Measurements from ENCODE around the gene CCDC57.

The CCDC57 gene

DNA sequence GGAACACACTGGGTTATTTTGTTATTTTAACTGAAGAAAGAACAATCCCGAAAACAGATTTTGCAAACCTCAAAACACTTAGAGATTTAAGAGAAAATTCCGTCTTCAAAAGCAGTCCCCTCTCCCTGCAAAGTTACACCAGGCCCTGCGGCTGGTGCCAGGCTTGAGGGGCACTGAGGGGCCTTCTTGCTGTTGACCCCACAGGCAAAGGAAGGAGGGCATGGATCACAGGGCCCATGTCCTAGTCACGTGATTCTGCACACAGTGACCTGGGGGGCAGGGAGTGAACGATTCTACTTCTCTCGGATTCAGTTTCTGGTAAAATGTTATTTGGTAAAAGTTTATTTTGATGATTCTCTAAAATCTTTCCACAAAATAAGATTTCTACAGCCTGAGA is 59.3 kb downstream of the CCDC57 start:
- H3K79me1 ChIP-seq (ENCODE audit: low read length): no peaks in the 10 kb centered on the region
- H2BK5ac ChIP-seq (ENCODE audit: low read length): no peak overlapping the region
- no peak for DNase-seq
- no peaks in the 10 kb centered on the region for H3K79me2 ChIP-seq (ENCODE audit: control insufficient read depth, insufficient read depth, low read length)
- H3K9ac ChIP-seq (ENCODE audit: low read length): no peak overlapping the region
- no peak overlapping the region for H2BK15ac ChIP-seq (replicated peaks; ENCODE audit: low read depth)
- WGBS (ENCODE audit: extremely low coverage, insufficient coverage, low lambda C conversion rate): no CpG with 5 or more reads among the region's 6 CpGs
- no peaks in the 10 kb centered on the region for H3K4me1 ChIP-seq (ENCODE audit: control insufficient read depth, low read depth, low read length)
- H3K4me2 ChIP-seq (ENCODE audit: low read length): no peak overlapping the region
- no peak overlapping the region for H2AK5ac ChIP-seq (ENCODE audit: low read length)
- no peak overlapping the region for H3K27ac ChIP-seq (ENCODE audit: low read depth, low read length)
- H3K18ac ChIP-seq (ENCODE audit: low read length): no peak overlapping the region
- no peaks in the 10 kb centered on the region for H3K27me3 ChIP-seq (ENCODE audit: insufficient read depth, low read length, poor library complexity)
- H3K4me3 ChIP-seq (ENCODE audit: low read length): no peak overlapping the region
- H4K8ac ChIP-seq (ENCODE audit: low read depth, low read length): no peak overlapping the region
- no peak overlapping the region for H3K4ac ChIP-seq (ENCODE audit: low read depth, low read length)
- no peak overlapping the region for H3K56ac ChIP-seq (ENCODE audit: low read length)
- no peak overlapping the region for H3K23ac ChIP-seq (ENCODE audit: low read length)
- no peaks in the 10 kb centered on the region for H3K36me3 ChIP-seq (ENCODE audit: control insufficient read depth, insufficient read depth, low read length)
- no peak overlapping the region for H4K5ac ChIP-seq (ENCODE audit: low read length)
- no peak overlapping the region for H2BK120ac ChIP-seq (ENCODE audit: low read depth, low read length)

DNA sequence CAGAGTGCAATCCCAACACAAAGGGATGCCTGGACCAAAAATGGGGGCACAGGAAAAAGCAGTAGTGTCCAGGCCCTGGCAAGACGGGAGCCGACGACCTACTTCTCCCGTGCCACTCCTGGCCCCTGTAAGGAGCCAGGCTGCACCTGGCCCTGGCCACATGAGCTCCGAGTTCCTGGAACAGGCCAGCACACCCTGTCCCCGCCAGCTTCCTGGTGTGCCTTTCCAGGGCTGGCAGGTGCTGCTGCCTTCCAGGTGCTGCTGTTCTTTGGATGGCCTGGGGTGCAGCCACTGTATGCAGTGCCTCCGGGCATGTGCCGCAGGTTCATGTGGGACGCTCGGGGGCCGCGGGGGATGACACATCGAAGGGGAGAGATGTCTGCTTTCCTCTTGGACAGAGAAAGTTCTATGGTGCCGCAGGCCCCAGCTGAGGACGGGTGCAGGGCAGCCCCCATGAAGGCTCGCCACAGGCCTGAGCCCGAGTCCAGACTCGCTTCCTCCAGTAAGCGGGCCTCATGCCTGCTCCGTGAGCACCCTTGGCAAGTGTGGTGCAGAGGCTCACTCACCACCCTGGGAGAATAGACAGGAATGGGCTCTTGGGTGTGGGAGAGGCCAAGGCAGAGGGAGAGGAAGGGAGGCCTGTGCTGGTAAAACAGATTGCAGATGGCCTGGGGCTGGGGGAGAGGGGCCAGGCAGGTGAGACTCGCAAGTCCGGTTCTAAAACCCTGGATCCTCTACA is 59.9 kb downstream of the CCDC57 start:
- Histone ChIP-seq H3K36me3 (ENCODE audit: control insufficient read depth, insufficient read depth, low read length) (no peaks in the 10 kb centered on the region), H3K23ac (ENCODE audit: low read length) (no peak overlapping the region), H2BK15ac (replicated peaks; ENCODE audit: low read depth) (no peak overlapping the region), H3K4me2 (ENCODE audit: low read length) (no peak overlapping the region), H3K79me1 (ENCODE audit: low read length) (no peaks in the 10 kb centered on the region), H3K4me3 (ENCODE audit: low read length) (no peak overlapping the region), H3K4me1 (ENCODE audit: control insufficient read depth, low read depth, low read length) (no peaks in the 10 kb centered on the region), H3K79me2 (ENCODE audit: control insufficient read depth, insufficient read depth, low read length) (no peaks in the 10 kb centered on the region), H3K56ac (ENCODE audit: low read length) (no peak overlapping the region), H3K27ac (ENCODE audit: low read depth, low read length) (no peak overlapping the region), H2AK5ac (ENCODE audit: low read length) (no peak overlapping the region), H3K4ac (ENCODE audit: low read depth, low read length) (no peak overlapping the region), H3K27me3 (ENCODE audit: insufficient read depth, low read length, poor library complexity) (no peaks in the 10 kb centered on the region), H3K18ac (ENCODE audit: low read length) (no peak overlapping the region), H3K9ac (ENCODE audit: low read length) (no peak overlapping the region), H2BK120ac (ENCODE audit: low read depth, low read length) (no peak overlapping the region), H2BK5ac (ENCODE audit: low read length) (no peak overlapping the region), H4K8ac (ENCODE audit: low read depth, low read length) (no peak overlapping the region), H4K5ac (ENCODE audit: low read length) (no peak overlapping the region)
- WGBS (ENCODE audit: extremely low coverage, insufficient coverage, low lambda C conversion rate): no CpG with 5 or more reads among the region's 22 CpGs
- no peak for DNase-seq

DNA sequence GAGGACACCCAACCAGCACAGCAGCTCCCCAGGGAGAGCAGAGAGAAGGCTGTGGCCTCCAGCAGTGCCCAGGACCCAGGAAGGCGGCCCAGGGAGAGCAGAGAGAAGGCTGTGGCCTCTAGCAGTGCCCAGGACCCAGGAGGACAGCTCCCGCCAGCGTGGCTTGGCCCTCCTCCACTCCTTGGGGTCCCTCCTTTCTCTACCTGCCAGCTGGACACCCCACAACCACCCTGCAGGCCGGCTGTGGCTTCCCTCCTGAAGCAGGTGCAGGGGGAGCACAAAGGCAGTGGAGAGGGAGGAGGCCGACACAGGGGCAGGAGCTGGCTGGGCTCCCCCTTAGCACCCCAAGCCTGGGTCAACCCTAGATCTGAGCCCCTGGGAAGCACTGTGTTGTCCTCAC is 60.5 kb downstream of the CCDC57 start:
- no peak overlapping the region for H4K5ac ChIP-seq (ENCODE audit: low read length)
- no peaks in the 10 kb centered on the region for H3K27me3 ChIP-seq (ENCODE audit: insufficient read depth, low read length, poor library complexity)
- no peak overlapping the region for H3K4me3 ChIP-seq (ENCODE audit: low read length)
- no CpG with 5 or more reads among the region's 5 CpGs for whole genome bisulfite sequencing (ENCODE audit: extremely low coverage, insufficient coverage, low lambda C conversion rate)
- H2AK5ac ChIP-seq (ENCODE audit: low read length): no peak overlapping the region
- H3K79me1 ChIP-seq (ENCODE audit: low read length): no peaks in the 10 kb centered on the region
- no peak overlapping the region for H3K23ac ChIP-seq (ENCODE audit: low read length)
- no peak overlapping the region for H4K8ac ChIP-seq (ENCODE audit: low read depth, low read length)
- no peaks in the 10 kb centered on the region for H3K4me1 ChIP-seq (ENCODE audit: control insufficient read depth, low read depth, low read length)
- H2BK5ac ChIP-seq (ENCODE audit: low read length): no peak overlapping the region
- H3K4me2 ChIP-seq (ENCODE audit: low read length): no peak overlapping the region
- no peaks in the 10 kb centered on the region for H3K36me3 ChIP-seq (ENCODE audit: control insufficient read depth, insufficient read depth, low read length)
- no peak overlapping the region for H3K9ac ChIP-seq (ENCODE audit: low read length)
- no peak overlapping the region for H2BK15ac ChIP-seq (replicated peaks; ENCODE audit: low read depth)
- H3K56ac ChIP-seq (ENCODE audit: low read length): no peak overlapping the region
- H2BK120ac ChIP-seq (ENCODE audit: low read depth, low read length): no peak overlapping the region
- H3K79me2 ChIP-seq (ENCODE audit: control insufficient read depth, insufficient read depth, low read length): no peaks in the 10 kb centered on the region
- no peak overlapping the region for H3K27ac ChIP-seq (ENCODE audit: low read depth, low read length)
- no peak for DNase-seq
- no peak overlapping the region for H3K4ac ChIP-seq (ENCODE audit: low read depth, low read length)
- no peak overlapping the region for H3K18ac ChIP-seq (ENCODE audit: low read length)

DNA sequence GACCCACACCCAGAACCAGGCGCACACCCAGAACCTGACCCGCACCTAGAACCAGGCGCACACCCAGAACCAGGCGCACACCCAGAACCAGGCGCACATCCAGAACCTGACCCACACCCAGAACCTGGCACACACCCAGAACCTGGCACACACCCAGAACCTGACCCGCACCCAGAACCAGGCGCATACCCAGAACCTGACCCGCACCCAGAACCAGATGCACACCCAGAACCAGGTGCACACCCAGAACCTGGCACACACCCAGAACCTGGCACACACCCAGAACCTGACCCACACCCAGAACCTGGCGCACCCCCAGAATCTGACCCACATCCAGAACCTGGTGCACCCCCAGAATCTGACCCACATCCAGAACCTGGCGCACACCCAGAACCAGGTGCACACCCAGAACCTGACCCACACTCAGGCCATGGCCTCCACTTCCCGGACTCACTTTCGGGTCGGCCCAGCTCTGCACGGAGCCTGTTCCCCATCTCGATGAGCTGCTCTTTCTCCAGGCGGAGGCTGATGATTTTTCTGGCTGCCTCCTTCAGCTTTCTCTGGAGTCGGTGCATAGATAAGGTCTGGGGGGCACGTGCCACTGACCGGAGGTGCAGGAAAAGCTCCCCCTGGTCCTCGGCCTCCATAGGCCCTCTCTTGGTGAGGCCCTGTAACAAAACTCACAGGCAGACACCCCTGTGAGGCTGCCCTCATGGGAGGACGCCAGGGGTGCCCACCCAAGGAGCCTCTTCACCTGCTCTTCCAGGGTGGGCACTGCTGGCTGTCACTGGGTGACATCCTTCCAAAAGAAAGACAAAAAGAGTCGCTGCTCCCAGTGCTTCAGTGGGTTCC is 61.3 kb downstream of the CCDC57 start:
- H2AK5ac ChIP-seq (ENCODE audit: low read length): no peak overlapping the region
- no peak overlapping the region for H2BK15ac ChIP-seq (replicated peaks; ENCODE audit: low read depth)
- H2BK5ac ChIP-seq (ENCODE audit: low read length): no peak overlapping the region
- H3K27me3 ChIP-seq (ENCODE audit: insufficient read depth, low read length, poor library complexity): no peaks in the 10 kb centered on the region
- no peak overlapping the region for H4K8ac ChIP-seq (ENCODE audit: low read depth, low read length)
- no peak overlapping the region for H3K23ac ChIP-seq (ENCODE audit: low read length)
- H3K4me3 ChIP-seq (ENCODE audit: low read length): no peak overlapping the region
- H3K56ac ChIP-seq (ENCODE audit: low read length): no peak overlapping the region
- H3K79me1 ChIP-seq (ENCODE audit: low read length): no peaks in the 10 kb centered on the region
- no peak overlapping the region for H3K9ac ChIP-seq (ENCODE audit: low read length)
- no peak overlapping the region for H4K5ac ChIP-seq (ENCODE audit: low read length)
- no peak overlapping the region for H2BK120ac ChIP-seq (ENCODE audit: low read depth, low read length)
- no peaks in the 10 kb centered on the region for H3K36me3 ChIP-seq (ENCODE audit: control insufficient read depth, insufficient read depth, low read length)
- H3K79me2 ChIP-seq (ENCODE audit: control insufficient read depth, insufficient read depth, low read length): no peaks in the 10 kb centered on the region
- H3K4me2 ChIP-seq (ENCODE audit: low read length): no peak overlapping the region
- H3K4ac ChIP-seq (ENCODE audit: low read depth, low read length): no peak overlapping the region
- H3K27ac ChIP-seq (ENCODE audit: low read depth, low read length): no peak overlapping the region
- no peaks in the 10 kb centered on the region for H3K4me1 ChIP-seq (ENCODE audit: control insufficient read depth, low read depth, low read length)
- DNase-seq: no peak
- H3K18ac ChIP-seq (ENCODE audit: low read length): no peak overlapping the region
- no CpG with 5 or more reads among the region's 22 CpGs for WGBS (ENCODE audit: extremely low coverage, insufficient coverage, low lambda C conversion rate)

DNA sequence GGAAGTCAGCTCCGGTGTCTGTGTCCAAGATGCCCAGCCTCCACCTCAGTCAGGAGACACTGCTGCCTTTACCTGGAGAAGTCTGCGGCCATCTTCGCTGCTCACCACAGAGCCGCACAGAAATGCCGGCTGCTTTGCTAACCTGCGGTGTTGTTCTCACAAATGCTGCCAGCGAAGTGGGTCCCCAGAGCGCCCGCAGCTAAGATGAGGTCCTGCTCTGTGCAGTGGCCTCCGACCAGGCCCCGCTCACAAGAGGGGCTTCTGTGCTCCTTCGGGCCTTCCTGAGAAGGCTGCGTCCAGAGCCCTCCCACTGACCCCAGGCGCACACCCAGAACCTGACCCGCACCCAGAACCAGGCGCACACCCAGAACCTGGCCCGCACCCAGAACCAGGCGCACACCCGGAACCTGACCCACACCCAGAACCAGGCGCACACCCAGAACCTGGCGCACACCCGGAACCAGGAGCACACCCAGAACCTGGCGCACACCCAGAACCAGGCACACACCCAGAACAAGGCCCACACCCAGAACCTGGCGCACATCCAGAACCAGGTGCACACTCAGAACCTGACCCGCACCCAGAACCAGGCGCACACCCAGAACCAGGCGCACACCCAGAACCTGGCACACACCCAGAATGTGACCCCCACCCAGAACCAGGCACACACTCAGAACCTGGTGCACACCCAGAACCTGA is 63.1 kb downstream of the CCDC57 start:
- no peak overlapping the region for H3K23ac ChIP-seq (ENCODE audit: low read length)
- no peak overlapping the region for H3K4me2 ChIP-seq (ENCODE audit: low read length)
- H3K27ac ChIP-seq (ENCODE audit: low read depth, low read length): no peak overlapping the region
- no peak overlapping the region for H3K4ac ChIP-seq (ENCODE audit: low read depth, low read length)
- no peak for DNase-seq
- H4K5ac ChIP-seq (ENCODE audit: low read length): no peak overlapping the region
- no peak overlapping the region for H2BK120ac ChIP-seq (ENCODE audit: low read depth, low read length)
- H3K27me3 ChIP-seq (ENCODE audit: insufficient read depth, low read length, poor library complexity): no peaks in the 10 kb centered on the region
- no peaks in the 10 kb centered on the region for H3K79me1 ChIP-seq (ENCODE audit: low read length)
- no peak overlapping the region for H2AK5ac ChIP-seq (ENCODE audit: low read length)
- H4K8ac ChIP-seq (ENCODE audit: low read depth, low read length): no peak overlapping the region
- H3K4me1 ChIP-seq (ENCODE audit: control insufficient read depth, low read depth, low read length): no peaks in the 10 kb centered on the region
- H2BK15ac ChIP-seq (replicated peaks; ENCODE audit: low read depth): no peak overlapping the region
- no peak overlapping the region for H3K56ac ChIP-seq (ENCODE audit: low read length)
- H2BK5ac ChIP-seq (ENCODE audit: low read length): no peak overlapping the region
- no peaks in the 10 kb centered on the region for H3K36me3 ChIP-seq (ENCODE audit: control insufficient read depth, insufficient read depth, low read length)
- no peak overlapping the region for H3K4me3 ChIP-seq (ENCODE audit: low read length)
- H3K79me2 ChIP-seq (ENCODE audit: control insufficient read depth, insufficient read depth, low read length): no peaks in the 10 kb centered on the region
- WGBS (ENCODE audit: extremely low coverage, insufficient coverage, low lambda C conversion rate): no CpG with 5 or more reads among the region's 27 CpGs
- H3K9ac ChIP-seq (ENCODE audit: low read length): no peak overlapping the region
- H3K18ac ChIP-seq (ENCODE audit: low read length): no peak overlapping the region

Data from mesendoderm (in vitro differentiated cells).